HG02870 (cell line): ENCODE measurements around the gene KRTAP4-3.
"Not testable (repeated sequence)": the region's sequence is repeated elsewhere in the genome, so short reads cannot be mapped to it uniquely, and the experiment has no call there.

Source experiments
- ATAC-seq: cut with Tn5 transposase; IDR thresholded peaks from one replicate; pipeline ENCODE4 v1.9.1; 2021; ENCODE audit warnings: mild to moderate bottlenecking, moderate library complexity; ENCODE audit not compliant: unreplicated experiment

The KRTAP4-3 gene

DNA sequence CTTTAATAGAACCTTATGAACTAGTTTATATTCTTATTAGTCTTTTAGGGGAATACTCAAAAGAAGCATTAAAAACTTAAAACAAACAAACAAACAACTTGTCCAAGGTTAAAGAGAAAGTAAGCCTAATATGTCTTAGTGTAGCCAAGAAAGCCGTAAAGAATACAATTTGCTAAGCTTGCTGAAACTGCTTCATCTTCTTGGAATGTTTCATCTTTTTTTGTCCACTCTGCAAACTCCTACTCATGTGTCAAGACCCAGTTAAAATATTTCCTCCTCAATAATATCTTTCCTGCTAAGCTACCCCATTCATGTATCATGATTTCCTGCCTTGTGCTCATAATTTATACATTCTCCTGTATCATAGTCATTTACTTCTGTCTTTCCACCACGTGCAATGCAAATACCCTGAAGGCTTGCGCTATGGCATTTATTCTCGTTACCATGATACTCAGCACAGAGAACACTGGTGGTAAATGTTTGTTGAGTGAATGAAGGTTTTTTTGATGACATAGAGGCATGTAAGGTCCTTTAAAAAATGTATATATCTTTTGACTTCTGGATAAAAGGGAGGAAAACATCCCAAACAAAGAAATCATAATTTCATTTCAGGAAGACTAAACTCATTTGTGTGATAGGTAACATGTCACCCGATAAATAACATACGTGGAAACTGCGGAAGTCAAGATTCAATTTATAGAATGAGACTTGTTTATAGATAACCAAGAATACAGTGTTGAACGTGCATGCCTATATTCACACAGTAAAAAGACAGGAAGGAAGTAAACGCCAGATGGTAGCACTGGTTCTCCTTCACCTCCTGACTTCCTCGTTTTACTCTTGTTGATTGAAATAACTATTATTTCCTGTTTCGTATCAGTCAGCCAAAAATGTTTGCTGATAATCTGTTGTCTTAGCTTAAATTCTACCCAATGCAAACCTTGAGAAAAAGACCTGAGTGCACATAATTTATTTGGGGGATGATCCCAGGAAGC is 48.0 kb downstream of the KRTAP4-3 start:
- ATAC-seq: not testable (repeated sequence)

DNA sequence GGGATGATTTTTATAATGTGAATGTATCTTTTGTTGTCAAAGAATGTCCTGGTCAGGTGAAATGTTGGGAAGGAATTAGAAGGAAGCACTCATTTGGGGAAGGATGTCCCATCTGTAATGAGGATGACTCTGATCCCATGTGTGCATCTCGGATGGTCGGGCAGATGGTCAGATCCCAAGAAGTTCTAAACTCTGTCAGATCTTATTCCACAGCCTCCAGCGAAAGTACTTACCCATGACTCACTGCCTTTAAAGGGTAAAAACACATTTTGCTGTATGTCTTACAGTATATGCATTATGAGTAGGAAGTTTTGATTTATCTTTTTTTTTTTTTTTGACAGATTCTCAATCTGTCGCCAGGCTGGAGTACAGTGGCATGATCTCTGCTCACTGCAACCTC is 49.3 kb downstream of the KRTAP4-3 start:
- ATAC-seq: no peak

DNA sequence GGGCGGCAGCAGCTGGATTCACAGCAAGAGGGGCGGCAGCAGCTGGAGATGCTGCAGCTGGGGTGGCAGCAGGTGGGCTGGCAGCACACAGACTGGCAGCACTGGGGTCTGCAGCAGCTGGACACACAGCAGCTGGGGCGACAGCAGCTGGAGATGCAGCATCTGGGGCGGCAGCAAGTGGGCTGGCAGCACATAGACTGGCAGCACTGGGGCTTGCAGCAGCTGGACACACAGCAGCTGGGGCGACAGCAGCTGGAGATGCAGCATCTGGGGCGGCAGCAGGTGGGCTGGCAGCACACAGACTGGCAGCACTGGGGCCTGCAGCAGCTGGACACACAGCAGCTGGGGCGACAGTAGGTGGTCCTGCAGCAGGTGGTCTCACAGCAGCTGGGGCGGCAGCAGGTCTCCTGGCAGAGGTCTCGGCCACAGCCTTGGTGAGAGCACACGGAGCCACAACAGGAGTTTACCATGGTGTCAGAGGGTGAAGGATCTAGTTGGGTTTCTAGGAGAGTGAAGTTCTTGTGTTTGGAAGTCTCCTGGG is 50.1 kb downstream of the KRTAP4-3 start, which contains the start of gene KRTAP4-11:
Gene KRTAP4-11, minus strand, starts transcription at position 528 of the 541 bp plus-strand sequence. Its CDS starts 58 bp downstream, at position 470.
- not testable (repeated sequence) for ATAC-seq
